SKM-1 treated with dmso at 0.1 percent for 144 hours (cell line): ENCODE results near the gene ZNF564.
"Not testable (repeated sequence)": the region's sequence is repeated elsewhere in the genome, so short reads cannot be mapped to it uniquely, and the experiment has no call there.

Source experiments
- DNase-seq: peaks from one replicate; lab custom pipeline; 2025; ENCODE audit not compliant: unreplicated experiment; lab: John Stamatoyannopoulos, UW

The ZNF564 gene

DNA sequence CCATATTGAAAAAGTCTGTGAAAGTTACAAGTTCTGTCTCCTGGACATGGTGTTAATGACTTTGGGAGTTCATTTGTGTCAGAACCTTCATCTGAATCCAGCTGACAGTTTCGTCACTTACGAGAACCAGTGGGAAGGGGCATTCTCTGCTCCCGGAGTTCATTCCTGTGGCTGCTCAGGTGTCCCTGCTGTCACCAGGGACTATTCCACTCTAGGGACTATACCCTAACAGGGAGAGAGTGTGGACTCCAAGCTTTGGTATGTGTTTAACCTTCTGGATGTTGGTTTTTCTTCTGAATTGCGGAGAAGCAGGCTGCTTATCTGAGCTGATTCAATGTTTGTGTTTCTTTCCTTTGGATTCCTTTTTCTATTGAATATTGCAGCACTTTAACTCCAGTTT is 54.2 kb downstream of the ZNF564 start:
- no peak for DNase-seq

DNA sequence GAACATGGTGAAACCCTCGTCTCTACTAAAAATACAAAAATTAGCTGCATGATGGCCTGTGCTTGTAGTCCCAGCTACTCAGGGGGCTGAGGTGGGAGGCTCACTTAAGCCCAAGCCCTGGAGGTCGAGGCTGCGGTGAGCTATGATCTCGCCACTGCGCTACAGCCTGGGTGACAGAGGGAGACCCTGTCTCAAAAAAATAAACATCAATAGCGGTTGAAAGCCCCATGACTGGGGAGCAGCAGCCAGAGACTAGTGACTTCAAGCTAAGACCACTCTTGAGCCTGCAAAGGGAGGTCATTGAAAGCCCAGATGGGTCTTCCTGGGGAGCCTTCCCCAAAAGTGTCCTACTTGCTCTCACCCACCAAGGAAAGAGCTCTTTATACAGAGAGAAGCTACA is 54.8 kb downstream of the ZNF564 start:
- DNase-seq: no peak

DNA sequence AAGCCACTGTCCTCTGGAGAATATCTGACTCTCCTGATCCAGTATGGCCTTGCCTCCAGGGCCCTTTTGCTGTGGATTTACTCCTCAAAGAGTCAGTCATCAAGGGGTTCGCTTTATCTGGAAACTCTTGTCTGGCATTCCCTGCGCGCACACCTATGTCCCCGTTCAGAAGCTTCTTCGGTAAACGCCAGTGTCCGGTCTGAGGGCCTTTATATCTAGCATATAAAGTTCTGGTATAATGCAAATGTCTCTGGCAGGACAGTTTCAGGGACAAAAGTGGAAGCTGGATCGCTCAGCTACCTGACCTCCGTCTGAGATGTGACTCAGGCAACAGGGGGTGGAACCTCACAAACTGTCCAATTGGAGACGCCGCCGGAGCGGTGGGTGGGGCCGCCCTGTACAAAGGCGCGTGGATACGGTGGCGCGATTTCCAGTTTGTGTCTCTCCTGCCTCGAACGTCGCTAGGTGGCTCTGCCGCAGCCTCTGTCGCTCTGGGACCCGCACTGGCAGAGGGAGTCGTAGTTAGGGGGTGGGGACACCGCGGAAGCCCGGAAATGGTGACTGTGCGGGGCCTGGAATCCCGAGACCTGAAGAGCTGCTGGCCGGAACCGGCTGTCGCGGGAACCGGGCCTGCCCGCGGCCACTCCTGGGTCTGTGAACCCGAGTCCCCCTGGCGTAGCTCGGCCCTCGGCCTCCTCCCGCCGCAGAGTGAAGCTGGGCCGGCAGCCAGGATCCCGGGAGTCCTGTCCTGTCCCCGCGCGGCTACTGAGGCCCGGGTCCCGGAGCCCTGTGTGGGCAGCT is 56.1 kb downstream of the ZNF564 start:
- DNase-seq: peak; percentile 95

DNA sequence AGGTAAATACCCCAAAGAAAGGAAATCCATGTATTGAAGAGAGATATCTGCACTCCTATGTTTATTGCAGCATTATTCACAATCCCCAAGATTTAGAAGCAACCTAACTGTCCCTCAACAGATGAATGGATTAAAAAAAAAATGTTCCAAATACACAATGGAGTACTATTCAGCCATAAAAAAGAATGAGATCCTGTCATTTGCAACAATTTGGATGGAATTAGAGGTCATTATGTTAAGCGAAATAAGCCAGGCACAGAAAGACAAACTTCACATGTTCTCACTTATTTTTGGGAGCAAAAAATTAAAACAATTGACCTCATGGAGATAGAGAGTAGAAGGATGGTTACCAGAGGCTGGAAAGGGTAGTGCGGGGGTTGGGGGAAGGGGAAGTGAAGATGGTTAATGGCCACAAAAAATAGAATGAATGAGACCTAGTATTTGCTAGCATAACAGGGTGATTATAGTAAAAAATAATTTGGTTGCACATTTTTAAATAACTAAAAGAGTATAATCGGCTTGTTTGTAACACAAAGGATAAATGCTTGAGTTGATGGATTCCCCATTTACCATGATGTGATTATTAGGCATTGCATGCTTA is 56.9 kb downstream of the ZNF564 start:
- DNase-seq: no peak

DNA sequence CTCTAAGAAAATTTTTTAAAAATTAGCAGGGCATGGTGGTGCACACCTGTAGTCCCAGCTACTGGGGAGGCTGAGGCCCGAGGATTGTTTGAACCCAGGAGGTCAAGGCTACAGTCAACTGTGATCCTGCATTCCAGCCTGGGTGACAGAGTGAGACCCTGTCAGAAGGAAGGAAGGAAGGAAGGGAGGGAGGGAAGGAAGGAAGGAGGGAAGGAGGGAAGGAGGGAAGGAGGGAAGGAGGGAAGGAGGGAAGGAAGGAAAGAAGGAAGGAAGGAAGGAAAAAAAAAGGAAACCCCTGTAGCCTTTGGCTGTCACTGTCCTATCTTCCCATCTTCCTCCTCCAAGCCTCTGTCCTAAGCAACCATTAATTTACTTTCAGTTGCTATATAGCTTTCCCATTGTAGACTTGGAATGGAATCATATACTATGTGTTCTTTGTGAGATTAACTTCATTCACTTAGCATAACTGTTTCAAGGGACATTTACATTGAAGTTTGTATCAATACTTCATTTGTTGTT is 65.0 kb downstream of the ZNF564 start:
- not testable (repeated sequence) for DNase-seq

DNA sequence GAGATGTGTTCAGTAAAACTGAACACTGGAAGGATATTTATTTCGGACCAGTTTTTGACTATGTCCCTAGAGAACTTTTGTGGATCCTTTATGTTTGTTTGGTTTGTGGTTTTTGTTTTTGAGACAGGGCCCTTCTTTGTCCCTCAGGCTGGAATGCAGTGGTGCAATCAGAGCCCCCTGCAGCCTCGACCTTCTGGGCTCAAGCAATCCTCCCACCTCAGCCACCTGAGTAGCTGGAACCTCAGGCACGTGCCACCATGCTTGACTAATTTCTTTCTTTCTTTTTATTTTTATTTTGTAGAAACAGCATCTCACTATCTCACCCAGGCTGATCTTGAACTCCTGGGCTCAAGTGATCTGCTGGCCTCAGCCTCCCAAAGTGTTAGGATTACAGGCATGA is 65.7 kb downstream of the ZNF564 start:
- no peak for DNase-seq

DNA sequence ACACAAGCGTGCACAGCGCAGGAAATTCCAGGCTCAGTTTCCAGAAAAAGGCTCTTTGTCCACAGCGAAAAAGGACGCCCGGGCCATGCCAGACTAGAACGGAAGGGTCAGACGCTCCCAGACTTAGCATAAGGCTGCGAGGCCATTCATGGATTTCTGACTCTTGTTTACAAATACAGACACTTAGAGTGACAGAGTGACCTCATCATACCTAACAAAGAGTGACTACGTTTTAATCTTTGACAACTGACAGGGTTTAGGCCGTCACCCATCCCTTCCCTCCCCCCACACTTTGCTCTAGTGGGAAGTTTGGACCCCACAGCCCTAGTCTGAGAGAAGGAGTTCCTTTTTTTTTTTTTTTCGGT is 66.2 kb downstream of the ZNF564 start:
- no peak for DNase-seq

DNA sequence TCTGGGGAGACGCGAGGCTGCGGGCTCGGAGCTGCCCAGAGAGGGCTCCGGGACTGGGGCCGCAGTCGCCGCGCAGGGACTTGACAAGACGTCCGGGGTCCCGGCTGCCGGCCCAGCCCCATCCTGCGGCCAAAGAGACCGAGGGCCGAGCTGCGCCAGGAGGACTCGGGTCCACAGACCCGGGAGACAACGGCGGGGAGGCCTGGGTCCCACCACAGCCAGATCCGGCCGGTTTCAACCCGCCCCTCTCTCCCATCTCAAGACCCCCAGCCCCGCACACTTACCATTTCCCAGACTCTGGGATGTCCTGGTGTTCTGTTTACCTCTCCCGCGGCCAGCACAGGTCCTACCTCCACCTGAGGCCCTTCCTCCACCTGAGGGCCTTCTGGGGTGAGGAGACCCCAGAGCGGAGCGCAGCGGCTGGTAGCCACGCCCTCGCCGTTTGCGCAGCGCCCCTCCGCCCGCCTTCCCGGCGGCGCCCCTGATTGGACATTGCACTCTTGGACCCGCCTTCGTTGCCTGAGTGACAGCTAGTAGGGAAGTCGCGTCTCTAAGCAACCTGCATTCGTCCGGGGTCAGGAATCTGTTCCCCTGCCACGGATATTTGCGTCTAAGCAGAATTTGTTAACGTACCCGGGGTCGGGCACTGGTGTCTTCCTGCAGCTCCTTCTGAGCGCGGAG is 66.8 kb downstream of the ZNF564 start, which contains the start of gene ZNF709:
ZNF709 (minus strand) TSS at position 446 of the 681 bp plus-strand sequence; CDS start at position 287, 159 bp downstream.
- DNase-seq: peak; percentile 80

DNA sequence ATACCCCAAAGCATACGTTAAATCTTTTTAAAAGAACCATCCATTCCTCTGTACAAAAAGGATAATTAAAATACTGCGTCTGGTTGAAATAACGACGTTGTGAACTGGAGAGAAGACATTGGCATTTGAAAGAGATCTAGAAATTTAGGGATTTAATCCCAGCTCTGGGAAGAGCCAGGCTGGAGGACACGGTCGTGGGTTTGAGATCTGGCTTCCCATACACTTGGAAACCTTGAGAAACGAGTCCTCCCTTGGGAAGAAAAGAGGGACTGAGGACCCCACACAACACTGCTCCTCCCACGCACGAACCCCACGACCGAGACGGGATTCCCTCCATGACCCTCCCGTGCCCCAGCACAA is 67.3 kb downstream of the ZNF564 start:
- no peak for DNase-seq

DNA sequence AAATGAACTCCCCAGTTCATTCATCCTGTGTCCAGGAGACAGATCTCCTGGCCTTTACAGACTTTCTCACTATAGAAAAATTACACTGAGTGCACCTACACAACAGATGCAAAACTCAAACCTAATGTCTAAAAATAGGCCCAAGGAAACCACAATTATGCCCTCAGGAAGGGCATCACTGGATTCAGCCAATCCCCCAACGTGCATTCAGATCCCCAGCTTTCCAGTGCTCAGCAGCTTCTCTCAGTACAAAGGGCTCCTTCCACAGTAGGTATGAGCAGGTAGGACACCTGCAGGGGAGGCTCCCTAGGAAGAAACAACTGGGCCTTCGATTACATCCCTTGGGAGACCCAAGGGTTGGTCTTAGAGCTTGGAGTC is 68.8 kb downstream of the ZNF564 start:
- DNase-seq: no peak

DNA sequence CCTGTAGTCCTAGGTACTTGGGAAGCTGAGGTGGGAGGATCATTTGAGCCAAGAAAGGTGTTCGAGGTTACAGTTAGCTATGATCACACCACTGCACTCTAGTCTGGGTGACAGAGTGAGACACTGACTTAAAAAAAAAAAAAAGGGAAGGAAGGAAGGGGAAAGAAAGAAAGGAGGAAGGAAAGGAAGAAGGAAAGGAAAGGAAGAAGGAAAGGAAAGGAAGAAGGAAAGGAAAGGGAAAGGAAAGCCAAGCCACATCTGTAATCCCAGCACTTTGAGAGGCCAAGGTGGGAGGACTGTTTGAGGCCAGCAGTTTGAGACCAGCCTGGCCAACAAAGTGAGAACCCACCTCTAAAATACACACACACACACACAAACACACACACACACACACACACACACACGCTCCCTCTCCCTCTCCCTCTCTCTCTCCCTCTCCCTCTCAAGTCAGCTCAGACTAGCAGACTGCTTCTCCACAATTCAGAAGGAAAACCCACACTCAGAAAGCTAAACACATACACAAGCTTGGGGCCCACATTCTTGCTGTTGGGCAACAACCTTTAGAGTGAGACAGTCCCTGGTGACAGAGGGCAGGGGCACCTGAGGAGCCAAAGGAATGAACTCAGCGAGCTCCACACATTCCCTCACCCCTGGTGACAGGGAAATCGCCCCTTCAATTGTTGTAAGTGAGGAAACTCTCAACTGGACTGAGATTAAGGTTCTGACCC is 69.3 kb downstream of the ZNF564 start:
- no peak for DNase-seq

DNA sequence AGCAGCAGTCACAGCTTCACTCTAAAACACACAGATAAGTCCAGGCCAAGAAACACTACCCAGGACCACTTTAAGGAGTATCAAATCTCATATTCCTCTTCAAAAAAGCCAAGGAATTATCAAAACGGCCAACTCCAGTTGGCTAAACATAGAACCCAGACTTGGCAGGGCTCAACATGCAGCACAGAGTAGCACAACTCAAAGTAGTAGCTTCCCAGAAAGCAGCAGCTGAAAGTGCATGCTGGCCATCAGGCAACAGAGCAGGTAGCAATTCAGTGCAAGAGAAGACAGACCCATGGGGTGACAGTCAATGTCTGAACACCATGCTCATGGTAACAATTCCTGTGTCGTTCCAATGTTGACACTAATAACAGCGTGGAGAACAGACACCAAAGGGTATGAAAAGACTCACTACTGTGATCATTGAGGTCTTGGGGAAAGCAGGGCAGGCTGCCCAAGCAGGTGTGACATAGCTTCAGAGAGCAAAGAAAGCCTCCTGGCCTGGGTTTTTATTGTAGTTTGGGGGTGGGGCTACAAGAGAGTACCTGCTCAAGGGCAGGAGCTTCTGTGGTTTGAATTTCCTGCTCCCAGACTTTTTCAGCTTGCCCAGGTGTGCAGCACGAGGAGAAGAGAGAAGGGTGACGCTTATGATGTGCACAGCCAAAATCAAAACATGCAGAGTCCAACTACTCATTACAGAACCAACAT is 72.9 kb downstream of the ZNF564 start:
- DNase-seq: no peak
